HG03025 (cell line): ENCODE measurements around the gene N4BP2L1.

ENCODE experiments used
- ATAC-seq: cut with Tn5 transposase; IDR thresholded peaks from one replicate; pipeline ENCODE4 v1.9.1; 2021; ENCODE audit warnings: mild to moderate bottlenecking, moderate library complexity; ENCODE audit not compliant: unreplicated experiment, low FRiP score

The N4BP2L1 gene

DNA sequence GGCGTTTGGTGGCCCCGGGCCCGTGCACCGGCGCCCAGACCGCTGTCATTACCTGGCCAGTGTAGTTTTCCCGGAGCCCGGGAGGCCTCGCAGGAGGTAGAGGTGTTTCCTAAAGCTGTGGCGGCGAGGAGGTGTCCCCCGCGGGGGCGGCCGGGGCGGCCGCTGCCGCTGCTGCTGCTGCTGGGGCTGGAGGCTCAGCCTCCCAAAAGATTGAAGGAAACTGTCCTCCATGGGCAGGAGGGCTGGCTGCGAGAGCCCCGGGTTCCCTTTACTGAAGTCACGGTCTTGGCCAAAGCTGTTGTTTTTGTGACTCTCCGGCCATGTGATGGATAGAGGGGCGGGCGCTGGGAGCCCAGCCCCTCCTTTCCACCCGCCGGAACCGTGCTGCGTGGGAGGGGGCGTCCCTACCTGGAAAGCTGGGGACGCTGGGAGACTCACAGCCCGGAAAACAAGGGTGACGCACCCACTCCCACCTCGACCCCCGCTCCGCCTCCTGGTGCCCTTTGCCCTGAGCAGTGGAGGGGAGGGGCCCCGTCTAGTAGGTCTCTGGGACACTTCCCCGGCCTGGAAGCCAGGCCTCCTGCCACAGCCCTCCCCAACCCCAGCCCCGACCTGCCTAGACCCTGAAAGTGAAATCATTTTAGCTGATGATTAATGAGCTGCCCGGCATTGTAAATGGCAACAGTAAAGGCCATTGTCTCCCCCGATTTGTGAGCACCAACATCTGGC is at the start of gene N4BP2L1:
Gene N4BP2L1, minus strand, starts transcription at position 279 of the 729 bp plus-strand sequence. Its CDS starts 48 bp downstream, at position 231.
- ATAC-seq = peak; percentile 67

DNA sequence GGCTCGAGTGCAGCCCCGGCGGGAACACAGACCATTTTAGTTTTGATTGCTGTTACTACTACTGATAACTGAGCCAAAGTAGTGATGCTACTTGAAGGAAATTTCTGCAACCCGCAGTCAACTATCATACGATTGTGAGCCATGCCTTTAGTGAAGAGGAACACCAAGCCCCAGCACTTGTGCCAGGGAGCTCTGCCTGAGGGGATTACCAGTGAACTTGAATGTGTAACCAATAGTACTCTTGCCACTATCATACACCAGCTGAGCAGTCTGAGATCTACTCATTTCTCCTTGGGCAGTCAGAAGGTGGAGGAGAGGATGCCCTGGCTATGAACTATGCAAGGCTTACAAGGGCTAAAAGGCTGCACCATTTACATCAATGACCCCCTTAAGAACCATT is 49.0 kb upstream of the N4BP2L1 start:
- ATAC-seq = no peak

DNA sequence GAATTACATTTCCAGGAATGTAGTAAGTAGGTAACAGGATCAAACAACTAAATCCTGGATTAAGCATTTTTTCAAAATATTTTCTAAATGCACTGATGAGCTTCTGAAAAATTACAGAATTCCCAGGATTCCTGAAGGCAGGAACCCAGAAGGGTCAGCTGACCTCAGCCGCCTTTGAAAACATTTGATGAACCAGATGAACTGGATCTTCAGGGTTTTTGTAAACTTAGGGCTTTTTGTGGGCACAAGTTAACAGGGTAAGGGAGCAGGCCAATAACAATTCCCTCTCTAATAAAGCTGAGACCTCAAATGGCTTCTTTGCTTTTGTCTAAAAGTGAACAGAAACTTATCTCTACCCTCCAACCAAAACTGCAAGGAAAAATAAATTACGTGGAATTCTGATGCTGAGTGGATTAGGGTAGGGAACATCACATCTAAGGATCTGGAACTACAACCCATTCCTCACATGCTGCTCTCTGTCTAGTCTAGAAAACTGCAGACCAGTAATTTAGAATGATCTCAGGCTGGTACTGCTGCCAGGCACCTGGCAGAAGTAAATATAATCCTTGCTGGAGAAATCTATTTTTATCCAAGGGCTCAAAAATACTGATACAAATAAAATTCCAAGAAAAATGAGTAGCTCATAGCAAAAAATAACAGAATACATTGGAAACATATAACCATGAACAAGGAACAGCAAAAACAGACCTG is 48.2 kb upstream of the N4BP2L1 start:
- no peak for ATAC-seq

DNA sequence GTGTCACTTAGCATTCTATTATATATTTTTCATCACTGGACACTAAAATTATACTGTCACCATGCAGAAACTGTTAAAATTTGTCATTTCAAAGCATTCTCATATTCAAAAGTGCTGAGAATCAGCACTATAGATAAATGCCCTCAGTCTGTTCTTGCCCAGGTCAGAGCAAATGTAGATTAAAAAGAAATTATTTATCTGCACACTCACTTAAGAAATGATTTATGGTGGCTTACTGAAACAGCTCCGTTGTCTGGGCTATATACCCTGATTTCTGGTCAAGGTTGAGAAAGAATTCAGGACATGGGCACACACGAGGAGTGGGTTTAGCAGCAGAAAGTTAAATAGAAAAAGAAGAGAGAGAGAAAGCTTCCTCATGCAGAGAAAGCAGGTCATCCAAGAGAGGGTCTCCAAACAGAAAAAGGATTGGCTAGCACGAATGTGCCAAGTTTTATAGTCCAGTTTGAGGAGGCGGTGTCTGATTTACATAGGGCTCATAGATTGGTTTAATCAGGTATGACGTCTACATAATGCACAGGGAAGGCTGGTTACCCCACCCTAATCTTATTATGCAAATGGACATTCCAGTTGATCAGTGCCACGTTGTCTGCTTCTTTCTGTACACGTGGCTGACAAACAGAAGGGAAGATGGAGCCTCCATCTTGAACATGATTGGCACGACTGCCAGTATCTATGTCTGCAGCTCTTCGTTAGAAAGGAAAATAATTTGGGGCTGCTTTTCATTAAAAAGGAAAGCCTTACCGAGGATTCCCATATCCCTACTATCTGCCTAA is 47.3 kb upstream of the N4BP2L1 start:
- ATAC-seq = no peak

DNA sequence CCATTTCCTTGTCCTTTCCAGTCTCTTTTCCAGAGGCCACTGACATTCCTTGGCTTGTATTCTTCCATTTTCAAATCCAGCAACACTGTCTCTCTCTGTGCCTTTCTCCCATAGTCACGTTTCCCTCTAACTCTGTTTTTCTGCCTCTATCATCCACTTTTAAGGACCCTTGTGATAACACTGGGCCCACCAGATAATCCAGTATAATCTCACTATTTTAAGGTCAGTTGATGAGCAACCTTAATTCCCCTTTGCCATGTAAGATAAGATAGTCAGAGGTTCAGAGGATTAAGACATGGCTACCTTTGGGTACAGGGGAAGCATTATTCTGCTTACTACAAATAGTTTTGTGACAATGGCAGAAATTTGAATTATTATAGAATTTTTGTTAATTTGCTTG is 45.7 kb upstream of the N4BP2L1 start:
- ATAC-seq = no peak

DNA sequence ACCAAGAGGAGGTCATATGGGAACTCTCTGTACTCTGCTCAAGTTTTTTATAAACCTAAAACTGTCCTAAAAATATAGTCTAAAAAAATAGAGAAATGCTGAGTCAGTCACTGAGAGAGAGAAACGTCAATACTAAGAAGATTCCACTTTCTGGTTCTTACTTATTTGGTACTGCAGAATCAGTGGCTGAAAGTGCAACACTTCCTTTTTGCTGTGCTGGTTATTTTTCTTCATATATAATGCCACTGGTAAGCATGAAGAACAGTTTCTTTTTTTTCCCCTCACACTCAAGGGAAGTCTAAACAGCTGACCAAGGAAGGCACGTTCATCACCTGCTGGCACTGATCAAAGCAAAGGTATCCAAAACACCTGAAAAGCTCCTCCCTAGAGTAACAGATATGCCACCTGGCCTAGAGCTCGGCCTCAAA is 44.3 kb upstream of the N4BP2L1 start:
- ATAC-seq = peak; percentile 76

DNA sequence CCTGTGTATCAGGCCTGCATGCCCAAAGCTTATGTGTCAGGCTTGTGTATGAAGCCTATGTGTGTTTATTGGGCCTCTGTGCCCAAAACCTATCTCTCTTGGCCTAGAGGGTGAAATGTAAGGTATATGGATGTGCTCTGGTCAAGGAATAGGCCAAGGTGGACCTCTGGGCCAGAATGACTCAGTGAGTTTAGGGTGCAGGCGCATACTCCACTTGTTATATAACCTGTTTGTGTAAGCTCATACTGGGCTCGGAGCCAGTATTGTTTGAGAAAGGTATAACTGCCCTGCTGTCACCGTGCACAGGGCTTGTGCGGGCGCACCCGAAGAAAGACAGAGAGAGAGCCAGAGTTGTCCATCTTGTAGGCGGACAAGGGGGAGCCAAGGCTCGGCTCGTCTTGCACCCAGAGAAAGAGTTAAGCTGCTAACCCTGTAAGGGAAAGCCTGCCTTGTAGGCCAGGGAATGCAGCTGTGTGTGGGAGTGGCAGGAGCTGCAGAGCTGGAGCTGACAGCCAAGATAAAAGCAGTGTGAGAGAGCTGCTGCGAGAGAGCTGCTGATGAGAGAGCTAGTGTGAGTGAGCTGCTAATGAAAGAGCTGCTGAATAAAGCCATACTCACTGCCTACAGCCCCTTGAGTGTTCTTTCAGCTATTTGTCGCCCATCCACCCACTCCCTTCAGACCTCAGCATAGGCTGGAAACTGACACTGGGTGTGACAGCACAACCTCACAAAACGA is 43.4 kb upstream of the N4BP2L1 start:
- no peak for ATAC-seq

DNA sequence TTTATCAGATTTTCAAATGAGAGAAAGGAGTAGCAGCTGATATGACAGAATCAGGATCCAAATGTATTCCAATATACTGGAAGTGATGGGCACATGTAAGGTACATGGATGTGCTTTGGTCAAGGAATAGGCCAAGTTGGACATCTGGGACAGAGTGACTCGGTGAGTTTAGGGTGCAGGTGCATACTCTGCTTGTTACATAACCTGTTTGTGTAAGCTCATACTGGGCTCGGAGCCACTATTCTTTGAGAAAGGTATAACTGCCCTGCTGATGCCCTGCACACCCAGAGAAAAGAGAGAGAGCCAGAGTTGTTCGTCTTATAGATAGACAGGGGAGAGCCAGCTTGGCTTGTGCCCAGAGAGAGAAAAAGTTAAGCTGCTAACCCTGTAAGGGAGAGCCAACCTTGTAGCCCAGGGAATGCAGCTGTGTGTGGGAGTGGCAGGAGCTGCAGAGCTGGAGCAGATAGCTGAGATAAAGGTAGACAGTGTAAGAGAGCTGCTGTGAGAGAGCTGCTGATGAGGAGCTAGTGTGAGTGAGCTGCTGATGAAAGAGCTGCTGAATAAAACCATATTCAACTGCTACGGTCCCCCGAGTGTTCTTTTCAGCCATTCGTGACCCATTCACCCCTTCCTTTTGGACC is 40.7 kb upstream of the N4BP2L1 start:
- no peak for ATAC-seq

DNA sequence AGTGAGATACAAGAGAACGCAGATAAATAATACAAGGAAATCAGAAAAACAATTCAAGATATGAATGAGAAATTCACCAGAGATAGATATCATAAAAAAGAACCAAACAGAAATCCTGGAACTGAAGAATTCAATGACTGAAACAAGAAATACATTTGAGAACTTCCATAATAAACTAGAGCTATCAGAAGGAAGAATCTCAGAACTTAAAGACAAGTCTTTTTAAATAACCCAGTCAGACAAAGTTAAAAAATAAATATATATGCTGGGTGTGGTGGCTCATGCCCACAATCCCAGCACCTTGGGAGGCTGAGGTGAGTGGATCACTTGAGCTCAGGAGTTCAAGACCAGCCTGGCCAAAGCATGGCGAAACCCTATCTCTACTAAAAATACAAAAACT is 28.7 kb upstream of the N4BP2L1 start:
- no peak for ATAC-seq

DNA sequence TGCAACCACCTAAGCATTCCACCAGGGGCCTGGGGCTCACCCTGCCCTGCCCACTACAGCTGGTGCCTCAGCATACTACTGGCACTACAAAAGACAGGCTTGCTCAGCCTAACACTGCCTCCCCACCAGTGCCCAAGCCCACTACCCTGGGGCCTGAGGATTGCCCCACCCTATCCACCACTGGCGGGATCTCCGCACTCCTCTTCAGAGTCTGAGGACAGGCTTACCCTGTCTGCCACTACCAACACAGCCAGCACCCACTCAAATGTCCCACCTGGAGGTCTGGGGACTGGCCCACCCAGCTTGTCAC is 27.6 kb upstream of the N4BP2L1 start:
- ATAC-seq = no peak

DNA sequence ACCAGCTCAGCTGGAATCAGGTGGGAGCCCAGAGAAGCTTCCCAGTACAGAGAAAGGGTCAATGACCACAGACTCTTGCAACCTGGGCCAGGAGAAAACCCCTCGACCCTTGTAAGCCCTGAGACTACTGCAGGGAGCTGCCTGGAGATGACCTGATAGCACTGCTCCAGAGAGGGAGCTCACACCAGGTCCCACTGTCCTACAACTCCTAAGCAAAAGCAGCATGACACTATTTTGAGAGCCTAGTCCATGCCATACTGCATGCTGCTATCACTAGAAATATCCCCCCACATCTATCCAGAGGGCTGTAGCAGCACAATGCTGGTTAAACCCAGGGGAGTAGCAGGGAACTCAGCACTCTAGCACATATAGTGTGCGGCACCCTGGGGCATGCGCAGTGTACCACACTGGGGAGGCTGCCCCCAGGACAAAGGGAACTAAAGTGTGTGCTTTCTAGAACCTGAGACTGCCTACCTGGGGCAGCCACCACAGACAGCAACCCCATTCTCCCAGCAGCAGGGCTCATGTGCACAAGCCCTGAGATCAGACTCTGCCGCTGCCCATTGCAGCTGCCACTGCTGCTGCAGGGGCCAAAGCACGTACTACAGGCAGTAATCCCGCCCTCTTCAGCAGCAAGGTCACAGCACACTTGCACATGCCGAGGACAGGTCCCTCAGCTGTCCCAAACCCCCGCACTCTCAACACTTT is 27.1 kb upstream of the N4BP2L1 start:
- ATAC-seq = no peak

DNA sequence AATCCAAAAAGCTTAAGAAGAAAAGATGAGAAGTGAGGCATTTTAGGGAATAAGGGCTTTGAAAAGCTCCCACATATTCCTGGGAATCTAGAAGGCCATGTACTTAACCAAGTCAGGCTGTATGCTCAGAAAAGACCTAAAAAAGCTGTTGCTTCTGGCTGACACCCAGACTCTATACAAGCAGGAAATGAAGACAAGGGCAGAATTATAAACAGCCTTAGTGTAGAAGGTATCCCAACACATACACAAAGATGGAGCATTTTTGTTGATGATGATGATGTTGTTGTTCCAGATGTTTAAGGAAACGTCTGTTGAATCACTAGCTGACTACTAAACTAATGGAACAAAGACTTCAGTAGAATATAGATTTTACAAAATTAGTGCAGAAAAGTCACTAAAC is 26.1 kb upstream of the N4BP2L1 start:
- ATAC-seq = no peak

DNA sequence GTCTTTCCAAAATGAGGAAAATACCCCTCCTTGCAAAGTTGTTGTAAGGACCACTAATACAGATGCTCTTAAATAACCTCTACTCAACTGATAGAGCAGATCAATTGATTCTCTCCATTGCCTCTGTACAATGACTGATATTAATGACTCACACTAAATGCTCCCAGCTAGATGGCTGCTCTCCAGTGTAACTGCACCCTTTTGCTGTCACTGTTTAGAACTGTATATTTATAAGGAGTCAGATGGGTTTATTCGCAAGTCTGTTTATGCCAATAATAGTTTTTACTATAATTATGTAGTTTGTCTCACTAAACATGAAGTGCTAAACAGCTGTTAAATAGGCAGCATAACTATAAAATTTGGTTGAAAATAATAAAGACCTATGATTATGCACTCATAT is 21.0 kb upstream of the N4BP2L1 start:
- ATAC-seq = no peak

DNA sequence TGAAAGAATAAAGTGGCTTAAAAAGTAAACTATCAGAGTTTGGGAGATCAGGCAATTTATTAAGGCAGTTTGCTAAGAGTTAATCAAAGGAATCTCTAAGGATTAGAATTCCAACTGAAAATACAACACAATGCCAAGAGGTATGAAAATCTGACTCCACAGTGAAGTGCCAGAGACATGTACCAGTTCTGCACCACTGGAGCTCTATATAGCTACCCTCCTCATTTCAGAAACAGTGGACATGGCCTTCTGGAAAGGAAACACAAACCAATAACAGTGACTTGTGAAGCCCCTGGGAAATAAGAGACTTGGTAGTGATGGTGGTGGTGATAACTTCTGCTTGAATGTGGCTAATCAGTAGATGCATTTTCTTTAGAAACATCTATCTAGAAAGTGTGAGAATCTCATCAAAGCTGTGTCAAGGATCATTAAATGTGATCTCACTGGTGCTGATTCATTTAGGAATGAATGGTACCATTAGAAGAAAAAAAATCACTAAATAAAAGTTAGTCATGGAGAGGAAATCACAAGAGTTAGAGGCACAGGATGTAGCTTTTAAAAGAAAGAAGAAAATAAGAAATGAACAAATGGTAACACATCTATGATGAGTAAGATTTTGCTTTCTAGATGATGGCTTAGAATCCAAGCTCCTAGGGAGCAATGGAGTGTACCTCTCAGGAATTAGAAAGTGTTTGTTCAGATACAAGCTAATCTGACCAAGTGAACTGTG is 20.1 kb upstream of the N4BP2L1 start:
- no peak for ATAC-seq

DNA sequence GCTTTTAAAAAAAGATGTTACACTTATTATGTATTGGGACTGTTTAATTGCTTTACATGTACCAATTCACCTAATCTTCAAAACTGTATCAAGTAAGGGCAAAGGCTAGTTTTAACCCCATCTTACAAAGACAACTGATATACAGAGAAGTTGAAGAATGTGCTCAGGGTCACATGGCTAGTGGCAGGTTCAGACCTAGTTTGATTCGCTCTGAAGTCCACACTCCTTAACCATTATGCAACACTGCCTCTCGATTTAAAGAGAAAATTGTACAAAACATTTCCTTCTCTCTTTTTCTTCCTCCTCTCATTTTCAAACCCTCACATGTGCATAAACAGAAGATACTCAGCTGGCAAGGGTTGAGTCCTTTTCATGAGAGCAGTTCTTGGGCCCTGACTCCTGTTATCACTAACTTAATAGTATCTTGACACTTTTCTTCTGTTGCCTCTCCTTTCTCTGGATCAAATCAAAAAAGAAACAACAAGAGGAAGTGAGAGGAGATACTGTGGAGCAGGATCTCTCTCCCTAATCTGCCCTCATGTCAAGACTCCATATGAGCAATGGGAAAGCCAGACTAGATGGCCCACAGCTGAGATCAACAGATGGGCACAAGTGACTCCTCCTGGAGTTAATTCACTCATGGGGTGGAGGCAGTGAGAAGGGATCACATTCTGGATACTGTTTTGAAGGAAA is 19.0 kb upstream of the N4BP2L1 start:
- no peak for ATAC-seq

DNA sequence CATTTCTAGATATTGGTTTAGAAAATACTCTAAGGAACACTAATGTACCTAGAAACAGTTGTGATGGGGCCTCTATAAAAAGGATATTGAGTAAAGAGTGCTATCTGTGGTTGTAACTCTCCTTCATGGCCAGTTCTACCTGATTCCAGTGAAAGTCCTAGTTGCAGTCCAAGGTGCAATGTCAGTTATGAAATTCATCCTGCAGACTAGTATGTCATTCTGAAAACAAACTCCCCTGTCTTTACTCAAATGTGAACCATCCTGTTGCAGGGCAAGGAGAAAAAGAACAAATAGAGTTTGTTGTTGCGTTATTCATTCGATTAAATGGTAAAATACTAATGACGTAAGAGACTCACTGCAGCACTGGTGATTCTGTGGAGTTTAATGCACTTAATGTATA is 18.3 kb upstream of the N4BP2L1 start:
- no peak for ATAC-seq

DNA sequence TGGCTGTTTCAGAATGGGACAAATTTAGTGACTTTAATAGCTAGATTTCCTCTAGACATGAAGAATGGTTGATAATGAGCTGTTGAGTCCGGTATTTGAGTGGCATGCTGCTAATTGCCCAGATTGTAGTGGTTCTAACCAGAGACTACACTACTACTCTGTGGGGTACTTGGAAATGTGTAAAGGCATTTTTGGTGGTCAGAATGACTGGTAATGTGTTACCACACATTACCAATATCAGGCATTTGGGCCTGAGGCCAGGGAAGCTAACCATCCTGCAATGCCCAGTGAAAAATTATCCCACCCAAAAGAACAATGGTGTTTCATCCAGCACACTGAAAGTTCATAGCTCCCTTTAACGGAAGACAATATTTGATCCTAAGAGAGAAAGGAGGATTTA is 17.5 kb upstream of the N4BP2L1 start:
- no peak for ATAC-seq

DNA sequence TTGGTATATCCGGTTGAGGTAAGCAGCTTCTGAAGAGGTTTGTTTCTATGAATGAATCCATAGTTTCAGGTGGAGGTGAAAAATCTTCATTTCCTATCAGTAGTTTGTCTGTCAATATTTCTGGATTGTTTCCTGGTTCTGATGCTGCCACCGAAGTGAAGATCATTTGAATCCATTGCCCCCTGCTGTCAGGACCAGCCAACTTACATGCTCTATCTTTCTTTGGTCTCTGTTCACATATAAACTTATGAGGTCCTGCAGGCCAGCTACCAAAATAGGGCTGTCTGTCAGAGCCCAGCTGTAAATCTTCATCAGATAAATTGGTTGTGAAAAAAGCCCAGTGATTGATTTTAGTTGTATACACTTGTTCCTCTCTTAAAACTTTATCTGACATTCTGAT is 15.2 kb upstream of the N4BP2L1 start:
- ATAC-seq = peak; percentile 61

DNA sequence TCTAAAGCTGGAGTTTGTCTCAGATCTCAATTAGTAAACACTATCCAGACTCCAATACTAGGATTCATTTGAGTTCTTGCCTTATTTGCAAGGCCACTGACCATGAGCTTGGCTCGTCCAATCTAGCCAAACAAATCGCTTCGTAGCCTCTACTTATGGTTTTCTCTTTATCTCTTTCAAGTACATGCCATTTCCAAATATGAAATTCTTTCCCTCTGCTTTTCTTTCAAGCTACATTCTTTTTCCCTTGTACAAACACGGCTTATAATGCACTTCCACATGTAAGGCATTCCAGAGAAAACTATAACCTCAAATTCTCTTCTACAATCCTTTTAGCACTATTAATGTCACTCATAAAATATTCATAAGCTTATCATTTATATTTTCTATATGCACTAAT is 10.9 kb upstream of the N4BP2L1 start:
- ATAC-seq = no peak
